GM23248 (cell line): ENCODE results near the gene ZNF608.

ENCODE experiments used
- EZH2 ChIP-seq: fragments of 200-600 bp; sonication (generic); IDR thresholded peaks from 2 replicates; pipeline ENCODE4 v1.6.1; 2018; ENCODE audit warnings: antibody characterized with exemption, mild to moderate bottlenecking; ENCODE audit not compliant: insufficient read depth, poor library complexity, severe bottlenecking
- EZH2phosphoT487 ChIP-seq: fragments of 200-600 bp; sonication (generic); IDR thresholded peaks from 2 replicates; pipeline ENCODE4 v1.6.1; 2018; ENCODE audit warnings: antibody characterized with exemption, moderate library complexity, mild to moderate bottlenecking, low read depth; ENCODE audit not compliant: insufficient read depth

DNA sequence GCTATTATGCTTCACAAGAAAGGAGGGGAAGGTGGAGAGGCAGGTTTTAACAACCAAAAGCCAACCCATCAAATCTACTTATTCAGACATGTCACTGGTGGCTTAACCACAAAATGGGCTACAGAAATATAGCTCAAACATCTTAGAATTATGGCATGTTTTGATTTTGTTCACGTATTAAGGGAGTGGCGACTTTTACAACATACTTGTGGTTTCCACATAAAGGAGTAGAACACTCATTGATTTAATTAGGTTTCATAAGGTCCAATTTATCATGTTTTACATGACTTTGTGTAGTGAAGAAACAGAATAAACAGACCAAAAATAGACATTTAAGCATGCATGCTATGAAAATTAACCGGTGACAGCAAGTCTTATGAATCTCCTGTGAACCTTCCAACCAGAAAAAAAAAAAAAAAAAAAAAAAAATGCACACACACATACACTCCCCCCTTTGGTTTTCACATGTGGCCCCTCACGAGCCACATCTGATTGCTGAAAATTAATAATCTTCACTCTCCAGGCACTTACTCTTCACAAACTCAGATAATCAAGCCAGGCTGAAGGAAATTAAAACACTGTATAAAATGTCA, 5.4 kb downstream of the ZNF608 start:
- TF ChIP-seq EZH2 (no peak), EZH2phosphoT487 (peak; percentile 95)
